SK-N-SH treated with all-trans-retinoic acid at 6 μM for 48 hours (cell line): ENCODE results near the gene RCCD1.

Experiments
- ATAC-seq: fragments of 200-7000 bp; cut with Tn5 transposase; 3 replicates; pipeline ENCODE4 v1.9.1; 2020; ENCODE audit warnings: mild to moderate bottlenecking, moderate library complexity
- ARNTL ChIP-seq: fragments of 450-650 bp; formaldehyde crosslinking; IDR thresholded peaks from 2 replicates; pipeline ENCODE4 v1.5.0; 2020; ENCODE audit warnings: low read depth, mild to moderate bottlenecking, moderate library complexity, borderline replicate concordance
- BACH2 ChIP-seq: fragments of 250-450 bp; sonication (Bioruptor Pico); IDR thresholded peaks from 2 replicates; pipeline ENCODE4 v1.9.0; 2021; ENCODE audit warnings: mild to moderate bottlenecking, borderline replicate concordance
- CSDC2 ChIP-seq: fragments of 250-450 bp; sonication (Bioruptor Pico); IDR thresholded peaks from 2 replicates; pipeline ENCODE4 v1.5.0; 2020; ENCODE audit warnings: mild to moderate bottlenecking, moderate library complexity
- CSRNP3 ChIP-seq: fragments of 250-450 bp; sonication (Bioruptor Pico); IDR thresholded peaks from 2 replicates; pipeline ENCODE4 v1.5.1; 2021; ENCODE audit warnings: mild to moderate bottlenecking, moderate library complexity
- ESRRG ChIP-seq: fragments of 250-450 bp; sonication (Bioruptor Pico); IDR thresholded peaks from 2 replicates; pipeline ENCODE4 v1.6.1; 2021; ENCODE audit warnings: mild to moderate bottlenecking
- GLIS3 ChIP-seq: fragments of 250-450 bp; sonication (Bioruptor Pico); IDR thresholded peaks from 2 replicates; pipeline ENCODE4 v1.5.0; 2020; ENCODE audit warnings: mild to moderate bottlenecking, moderate library complexity
- ISL1 ChIP-seq: fragments of 250-450 bp; sonication (Bioruptor Pico); IDR thresholded peaks from 2 replicates; pipeline ENCODE4 v2.1.2; 2022; ENCODE audit warnings: mild to moderate bottlenecking, moderate library complexity
- OSR1 ChIP-seq: fragments of 250-450 bp; sonication (Bioruptor Pico); IDR thresholded peaks from 2 replicates; pipeline ENCODE4 v1.8.0; 2022; ENCODE audit warnings: moderate library complexity, mild to moderate bottlenecking, inconsistent platforms
- PATZ1 ChIP-seq: fragments of 250-450 bp; sonication (Bioruptor Pico); IDR thresholded peaks from 2 replicates; pipeline ENCODE4 v1.8.0; 2020; ENCODE audit warnings: mild to moderate bottlenecking, moderate library complexity, borderline replicate concordance
- POU6F1 ChIP-seq: fragments of 250-450 bp; sonication (Bioruptor Pico); IDR thresholded peaks from 2 replicates; pipeline ENCODE4 v1.8.0; 2021; ENCODE audit warnings: low read depth, mild to moderate bottlenecking, moderate library complexity, borderline replicate concordance
- PPARA ChIP-seq: fragments of 250-450 bp; sonication (Bioruptor Pico); IDR thresholded peaks from 2 replicates; pipeline ENCODE4 v1.5.0; 2020; ENCODE audit warnings: mild to moderate bottlenecking, borderline replicate concordance
- SNAI2 ChIP-seq: fragments of 250-450 bp; sonication (Bioruptor Pico); IDR thresholded peaks from 2 replicates; pipeline ENCODE4 v1.5.0; 2020; ENCODE audit warnings: mild to moderate bottlenecking, moderate library complexity
- TCF4 ChIP-seq: fragments of 250-450 bp; sonication (Bioruptor Pico); IDR thresholded peaks from 2 replicates; pipeline ENCODE4 v1.8.0; 2021; ENCODE audit warnings: mild to moderate bottlenecking, moderate library complexity, borderline replicate concordance
- TOX ChIP-seq: fragments of 250-450 bp; sonication (Bioruptor Pico); IDR thresholded peaks from 2 replicates; pipeline ENCODE4 v1.8.0; 2021; ENCODE audit warnings: mild to moderate bottlenecking, moderate library complexity, borderline replicate concordance
- ZC3H10 ChIP-seq: fragments of 250-450 bp; sonication (Bioruptor Pico); IDR thresholded peaks from 2 replicates; pipeline ENCODE4 v1.5.1; 2021; ENCODE audit warnings: mild to moderate bottlenecking, moderate library complexity
- ZFP3 ChIP-seq: fragments of 250-450 bp; sonication (Bioruptor Pico); IDR thresholded peaks from 2 replicates; pipeline ENCODE4 v1.5.0; 2020; ENCODE audit warnings: mild to moderate bottlenecking, moderate library complexity
- ZFP30 ChIP-seq: fragments of 450-650 bp; formaldehyde crosslinking; IDR thresholded peaks from 2 replicates; pipeline ENCODE4 v1.5.0; 2022; ENCODE audit warnings: mild to moderate bottlenecking, moderate library complexity
- ZNF565 ChIP-seq: fragments of 450-650 bp; formaldehyde crosslinking; conservative IDR thresholded peaks from 2 replicates; pipeline ENCODE4 v1.5.0; 2020; ENCODE audit warnings: low read depth, mild to moderate bottlenecking, moderate library complexity
- ZNF70 ChIP-seq: fragments of 450-650 bp; formaldehyde crosslinking; IDR thresholded peaks from 2 replicates; pipeline ENCODE4 v1.5.0; 2020; ENCODE audit warnings: mild to moderate bottlenecking, moderate library complexity
- ZNF8 ChIP-seq: fragments of 450-650 bp; formaldehyde crosslinking; IDR thresholded peaks from 2 replicates; pipeline ENCODE4 v1.5.0; 2020; ENCODE audit warnings: mild to moderate bottlenecking, moderate library complexity
- TF ChIP-seq, protein P1 (sequence below): fragments of 250-450 bp; sonication (Bioruptor Pico); IDR thresholded peaks from 2 replicates; pipeline ENCODE4 v1.5.1; 2020; ENCODE audit warnings: low read depth, mild to moderate bottlenecking, moderate library complexity

The RCCD1 gene

GRCh38 chr15:90905306-90906180 is 49.1 kb upstream of the RCCD1 start:
- TF ChIP-seq ZNF8 (CRISPR knock-in tag) (no peak), CSDC2 (CRISPR knock-in tag) (no peak), SNAI2 (CRISPR knock-in tag) (no peak), BACH2 (CRISPR knock-in tag) (no peak), ZNF565 (no peak), OSR1 (CRISPR knock-in tag) (no peak), ZC3H10 (CRISPR knock-in tag) (no peak), ISL1 (CRISPR knock-in tag) (no peak), ZFP30 (CRISPR knock-in tag) (no peak), CSRNP3 (no peak), PATZ1 (CRISPR knock-in tag) (no peak), ZFP3 (no peak), ESRRG (CRISPR knock-in tag) (no peak), TCF4 (CRISPR knock-in tag) (no peak), ARNTL (CRISPR knock-in tag) (no peak), TOX (no peak)
- TF ChIP-seq, protein P1, sequence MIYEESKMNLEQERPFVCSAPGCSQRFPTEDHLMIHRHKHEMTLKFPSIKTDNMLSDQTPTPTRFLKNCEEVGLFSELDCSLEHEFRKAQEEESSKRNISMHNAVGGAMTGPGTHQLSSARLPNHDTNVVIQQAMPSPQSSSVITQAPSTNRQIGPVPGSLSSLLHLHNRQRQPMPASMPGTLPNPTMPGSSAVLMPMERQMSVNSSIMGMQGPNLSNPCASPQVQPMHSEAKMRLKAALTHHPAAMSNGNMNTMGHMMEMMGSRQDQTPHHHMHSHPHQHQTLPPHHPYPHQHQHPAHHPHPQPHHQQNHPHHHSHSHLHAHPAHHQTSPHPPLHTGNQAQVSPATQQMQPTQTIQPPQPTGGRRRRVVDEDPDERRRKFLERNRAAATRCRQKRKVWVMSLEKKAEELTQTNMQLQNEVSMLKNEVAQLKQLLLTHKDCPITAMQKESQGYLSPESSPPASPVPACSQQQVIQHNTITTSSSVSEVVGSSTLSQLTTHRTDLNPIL (CRISPR knock-in tag): no peak
- no peak for ATAC-seq

DNA sequence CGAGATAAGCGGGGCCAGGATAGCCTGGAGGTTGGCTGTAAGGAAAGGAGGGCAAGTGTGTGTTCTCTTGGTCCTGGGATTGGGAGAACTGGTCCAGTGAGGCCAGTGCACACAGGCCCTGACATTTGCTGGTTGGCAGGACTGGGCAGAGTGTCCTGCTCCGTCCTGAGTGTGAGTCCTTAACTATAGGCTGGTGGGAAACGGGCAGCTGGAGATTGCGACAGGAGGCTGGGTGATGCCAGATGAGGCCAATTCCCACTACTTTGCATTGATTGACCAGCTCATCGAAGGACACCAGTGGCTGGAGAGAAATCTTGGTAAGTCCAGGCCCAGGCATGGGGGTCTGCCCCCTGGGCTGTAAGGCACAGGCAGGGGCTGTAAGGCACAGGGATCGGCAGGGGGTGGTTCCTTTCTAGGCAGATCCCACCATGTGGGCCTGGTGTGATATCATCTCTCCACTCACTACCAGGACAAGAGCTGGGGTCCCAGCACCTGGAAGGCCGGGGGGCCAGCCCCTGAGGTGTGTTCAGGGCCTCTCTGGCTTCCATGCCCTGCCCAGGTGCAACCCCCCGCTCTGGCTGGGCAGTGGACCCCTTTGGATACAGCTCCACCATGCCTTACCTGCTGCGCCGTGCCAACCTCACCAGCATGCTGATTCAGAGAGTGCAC is 48.4 kb upstream of the RCCD1 start:
- TF ChIP-seq ZNF70 (CRISPR knock-in tag): no peak
- TF ChIP-seq, protein P1 (CRISPR knock-in tag): no peak
- no peak for TF ChIP-seq ZNF565
- no peak for TF ChIP-seq GLIS3 (CRISPR knock-in tag)
- TF ChIP-seq, all 23 proteins: peak for 0
- no peak for ATAC-seq

- no peak for ATAC-seq
- TF ChIP-seq BACH2 (CRISPR knock-in tag) (no peak), ISL1 (CRISPR knock-in tag) (no peak), ZNF8 (CRISPR knock-in tag) (no peak), ZFP30 (CRISPR knock-in tag) (no peak), POU6F1 (CRISPR knock-in tag) (no peak), ARNTL (CRISPR knock-in tag) (no peak), SNAI2 (CRISPR knock-in tag) (no peak), TCF4 (CRISPR knock-in tag) (no peak), PPARA (CRISPR knock-in tag) (no peak), ZNF70 (CRISPR knock-in tag) (no peak)
- TF ChIP-seq, protein P1 (CRISPR knock-in tag): no peak
- TF ChIP-seq, all 23 proteins: peak for 0
Measured at GRCh38 chr15:90907051-90907660, 47.5 kb upstream of the RCCD1 start.
